ENCODE measurements around the gene PPP6R2.
"Not testable (repeated sequence)": the region's sequence is repeated elsewhere in the genome, so short reads cannot be mapped to it uniquely, and the experiment has no call there.

The PPP6R2 gene

DNA sequence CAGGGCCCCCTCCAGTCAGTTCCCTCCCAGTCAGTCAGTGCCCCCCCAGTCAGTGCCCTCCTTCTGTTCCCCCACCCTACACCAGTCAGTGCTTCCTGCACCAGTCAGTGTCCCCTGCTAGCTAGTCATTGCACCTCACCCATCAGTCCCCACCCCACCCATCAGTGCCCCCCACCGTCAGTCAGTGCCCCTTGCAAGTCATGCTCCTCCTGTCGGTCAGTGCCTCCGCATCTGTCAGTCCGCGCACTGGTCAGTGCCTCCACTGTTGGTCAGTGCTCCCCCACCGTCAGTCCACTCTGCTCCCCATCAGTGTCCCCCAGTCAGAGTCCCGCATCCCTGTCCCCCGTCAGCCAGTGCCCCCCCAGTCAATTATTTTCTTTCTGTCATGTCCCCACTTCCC, 3.3 kb downstream of the PPP6R2 start:
- DNase-seq: no peak

DNA sequence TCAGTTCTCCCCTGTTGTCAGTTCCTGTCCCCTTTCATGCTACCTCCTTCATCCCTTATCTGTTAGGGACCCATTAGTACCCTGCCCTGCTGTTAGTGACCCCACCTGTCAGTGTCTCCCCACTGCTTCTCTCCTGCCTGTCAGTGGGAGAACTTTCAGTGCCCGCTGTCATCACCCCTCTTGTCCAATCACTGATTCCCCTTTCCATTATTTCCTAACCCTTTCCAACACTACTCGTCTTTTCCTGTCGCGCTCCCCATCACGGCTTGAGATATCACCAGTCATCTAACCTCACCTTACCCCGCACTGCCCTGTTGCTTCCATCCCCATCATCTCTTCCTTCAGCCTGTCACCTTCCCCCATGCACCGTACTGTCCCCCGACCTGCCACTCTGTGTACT, 4.0 kb downstream of the PPP6R2 start:
- DNase-seq: no peak

DNA sequence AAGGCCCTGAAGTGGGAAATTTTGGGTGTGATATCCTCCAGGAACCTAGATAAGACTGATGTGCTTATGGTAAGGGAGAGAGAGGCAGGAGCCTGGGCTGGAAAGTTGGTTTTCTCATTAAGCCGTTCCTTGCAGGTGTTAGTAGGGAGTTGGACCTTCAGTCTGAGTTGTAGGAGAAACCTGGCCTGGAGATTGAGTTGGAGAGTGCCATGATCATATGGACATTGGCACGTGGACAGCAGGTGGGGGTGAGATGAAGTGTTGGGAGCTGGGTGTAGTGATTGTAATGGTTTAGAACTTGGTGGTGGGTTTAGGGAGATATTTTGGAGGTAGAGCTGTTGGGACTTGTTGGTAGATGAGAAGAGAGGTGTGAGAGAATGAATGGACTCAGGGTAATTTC, 4.9 kb downstream of the PPP6R2 start:
- DNase-seq: no peak

DNA sequence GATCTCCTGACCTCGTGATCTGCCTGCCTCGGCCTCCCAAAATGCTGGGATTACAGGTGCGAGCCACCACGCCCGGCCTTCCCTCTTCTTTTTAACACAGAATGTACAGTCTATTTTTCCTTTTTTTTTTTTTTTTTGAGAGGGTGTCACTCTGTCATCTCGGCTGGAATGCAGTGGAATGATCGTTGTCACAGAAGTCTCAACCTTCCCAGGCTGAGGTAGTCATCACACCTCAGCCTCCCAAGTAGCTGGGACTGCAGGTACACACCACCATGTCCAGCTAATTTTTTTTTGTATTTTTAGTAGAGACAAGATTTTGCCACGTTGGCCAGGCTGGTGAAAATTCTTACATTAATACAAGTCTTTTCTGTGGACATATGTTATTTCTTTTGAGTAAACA, 13.1 kb downstream of the PPP6R2 start:
- DNase-seq: no peak

DNA sequence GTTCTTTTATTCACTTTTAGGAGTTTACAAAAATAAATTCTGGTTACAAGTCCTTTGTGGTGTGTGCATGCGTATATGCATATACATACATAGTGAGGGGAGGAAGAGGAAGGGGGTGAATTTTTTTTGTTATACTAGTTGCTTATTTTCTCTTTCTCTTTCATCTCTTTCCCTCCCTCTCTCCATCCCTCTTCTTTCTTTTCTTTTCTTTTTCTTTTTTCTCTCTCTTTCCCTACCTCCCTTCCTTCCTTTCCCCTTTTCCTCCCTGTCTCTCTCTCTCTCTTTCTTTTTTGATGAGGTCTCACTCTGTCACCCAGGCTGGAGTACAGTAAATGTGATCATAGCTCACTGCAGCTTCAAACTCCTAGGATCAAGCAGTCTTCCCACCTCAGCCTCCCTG, 14.1 kb downstream of the PPP6R2 start:
- no peak for DNase-seq

DNA sequence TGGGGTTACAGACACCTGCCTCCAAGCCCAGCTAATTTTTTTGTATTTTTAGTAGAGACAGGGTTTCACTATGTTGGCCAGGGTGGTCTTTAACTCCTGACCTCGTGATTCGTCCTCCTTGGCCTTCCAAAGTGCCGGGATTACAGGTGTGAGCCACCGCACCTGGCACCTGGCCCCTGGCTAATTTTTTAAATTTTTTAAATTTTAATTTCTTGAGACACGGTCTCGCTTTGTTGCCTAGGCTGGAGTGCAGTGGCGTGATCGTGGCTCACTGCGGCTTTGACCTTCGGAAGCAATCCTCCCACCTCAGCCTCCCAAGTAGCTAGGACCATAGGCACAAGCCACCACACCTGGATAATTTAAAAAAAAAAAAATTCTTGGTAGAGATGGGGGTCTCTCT, 14.6 kb downstream of the PPP6R2 start:
- DNase-seq: no peak

DNA sequence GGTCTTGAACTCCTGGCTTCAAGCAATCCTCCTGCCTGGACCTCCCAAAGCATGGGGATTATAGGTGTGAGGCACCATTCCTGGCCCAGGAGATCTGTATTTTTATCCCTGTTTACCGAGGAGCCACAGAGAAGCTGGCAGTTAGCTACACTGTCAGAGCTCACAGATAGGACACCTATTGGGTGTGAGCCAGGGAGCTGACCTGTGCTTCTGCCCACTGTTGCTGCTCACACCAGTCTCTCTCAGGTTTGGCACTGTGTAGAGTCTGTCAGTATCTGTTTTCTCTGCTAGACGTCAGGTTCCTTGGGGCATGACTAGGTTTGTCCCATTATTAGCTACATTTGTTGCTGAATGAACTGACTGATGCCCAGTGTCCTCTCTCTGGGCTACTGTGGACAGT, 17.5 kb downstream of the PPP6R2 start:
- no peak for DNase-seq

DNA sequence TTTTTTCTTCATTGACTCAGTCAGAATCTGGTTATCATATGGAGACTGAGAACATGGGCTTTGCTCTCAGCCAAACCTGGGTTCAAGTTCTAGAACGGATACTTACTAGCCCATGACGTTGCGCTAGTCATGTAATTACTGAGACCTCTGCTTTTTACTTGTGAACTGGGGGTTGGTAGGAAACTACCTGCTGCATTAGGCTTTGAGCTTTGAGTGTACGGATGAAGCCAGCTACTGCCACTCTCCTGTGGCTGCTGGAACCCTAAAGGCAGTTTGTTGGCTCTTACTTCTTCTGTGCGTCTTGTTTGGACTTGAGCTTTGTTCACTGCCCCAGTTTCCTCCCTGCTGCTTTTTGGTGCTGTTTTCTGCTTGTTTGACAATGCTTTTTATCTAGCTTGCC, 18.1 kb downstream of the PPP6R2 start:
- DNase-seq: no peak

DNA sequence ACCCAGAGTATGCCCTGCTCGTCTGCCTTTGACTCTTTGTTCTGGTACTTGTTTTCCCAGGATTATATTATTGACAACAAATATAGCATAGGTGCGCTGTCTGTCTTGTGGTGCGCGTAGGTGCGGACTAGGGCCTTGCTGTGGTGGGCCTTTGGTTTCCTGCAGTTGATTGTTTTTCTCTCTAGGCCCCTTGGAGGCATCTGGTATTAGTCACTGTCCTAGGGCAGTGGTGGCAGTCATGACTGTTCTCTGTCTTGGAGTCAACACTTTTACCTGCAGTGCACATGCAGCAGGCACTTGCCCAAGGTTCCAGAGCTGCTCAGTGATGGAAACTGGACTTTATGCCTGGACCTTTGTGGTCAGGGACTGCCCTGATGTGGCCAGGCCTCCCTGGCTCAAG, 18.6 kb downstream of the PPP6R2 start:
- DNase-seq: no peak

DNA sequence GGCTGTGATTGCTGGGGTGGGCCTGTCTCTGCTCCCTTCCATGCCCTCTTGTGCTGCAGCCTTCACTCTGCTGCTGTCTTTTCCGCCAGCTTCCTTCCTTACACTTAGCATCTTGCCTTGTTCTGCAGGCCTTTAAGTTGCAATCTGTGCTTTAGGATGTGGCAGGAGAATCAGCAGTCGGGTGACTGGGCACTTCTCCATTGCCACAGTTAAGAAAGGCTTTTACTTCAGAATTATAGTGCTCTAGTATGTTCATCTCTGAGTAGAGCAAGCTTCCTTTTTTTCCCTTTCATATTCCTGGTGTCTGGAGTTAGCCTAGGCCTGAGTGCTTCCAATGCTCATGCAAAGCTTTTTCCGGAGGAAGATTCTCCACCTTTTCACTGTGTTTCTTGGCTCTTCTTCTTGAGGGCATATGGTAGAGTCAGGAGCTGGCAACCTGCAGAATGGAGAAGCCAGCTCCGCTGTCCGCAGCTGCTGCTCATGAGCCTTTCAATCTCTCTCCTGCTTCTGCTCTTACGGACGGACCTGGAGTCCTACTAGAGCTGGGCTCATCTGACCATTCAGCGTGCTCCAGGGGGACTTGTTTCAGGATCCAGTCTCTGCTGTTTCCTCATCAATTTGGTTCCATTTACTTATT, 20.2 kb downstream of the PPP6R2 start:
- no peak for DNase-seq

DNA sequence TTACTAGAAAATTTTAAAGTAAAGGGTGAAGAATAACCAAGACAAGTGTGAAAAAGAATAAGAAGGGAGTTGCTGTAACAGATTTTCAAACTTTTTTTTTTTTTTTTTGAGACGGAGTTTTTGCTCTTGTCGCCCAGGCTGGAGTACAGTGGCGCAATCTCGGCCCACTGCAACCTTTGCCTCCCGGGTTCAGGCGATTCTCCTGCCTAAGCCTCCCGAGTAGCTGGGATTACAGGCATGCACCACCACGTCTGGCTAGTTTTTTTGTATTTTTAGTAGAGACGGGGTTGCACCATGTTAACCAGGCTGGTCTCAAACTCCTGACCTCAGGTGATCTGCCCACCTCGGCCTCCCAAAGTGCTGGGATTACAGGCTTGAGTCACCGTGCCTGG, 20.7 kb downstream of the PPP6R2 start:
- not testable (repeated sequence) for DNase-seq

DNA sequence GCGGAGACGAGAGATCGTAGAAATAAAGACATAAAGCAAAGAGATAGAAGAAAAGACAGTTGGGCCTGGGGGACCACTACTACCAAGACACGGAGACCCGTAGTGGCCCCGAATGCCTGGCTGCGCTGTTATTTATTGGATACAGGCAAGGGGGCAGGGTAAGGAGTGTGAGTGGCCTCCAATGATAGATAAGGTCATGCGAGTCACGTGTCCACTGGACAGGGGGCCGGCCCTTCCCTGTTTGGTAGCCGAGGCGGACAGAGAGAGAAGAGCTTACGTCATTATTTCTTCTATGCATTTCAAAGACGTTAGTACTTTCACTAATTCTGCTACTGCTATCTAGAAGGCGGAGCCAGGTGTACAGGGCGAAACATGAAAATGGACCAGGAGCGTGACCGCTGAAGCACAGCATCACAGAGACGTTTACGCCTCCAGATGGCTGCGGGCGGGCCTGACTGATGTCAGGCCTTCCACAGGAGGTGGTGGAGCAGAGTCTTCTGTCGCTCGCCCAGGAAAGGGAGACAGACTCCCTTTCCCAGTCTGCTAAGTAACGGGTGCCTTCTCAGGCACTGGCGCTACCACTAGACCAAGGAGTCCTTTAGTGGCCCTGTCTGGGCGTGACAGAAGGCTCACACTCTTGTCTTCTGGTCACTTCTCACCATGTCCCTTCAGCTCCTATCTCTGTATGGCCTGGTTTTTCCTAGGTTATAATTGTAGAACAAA, 24.8 kb downstream of the PPP6R2 start:
- DNase-seq: no peak

DNA sequence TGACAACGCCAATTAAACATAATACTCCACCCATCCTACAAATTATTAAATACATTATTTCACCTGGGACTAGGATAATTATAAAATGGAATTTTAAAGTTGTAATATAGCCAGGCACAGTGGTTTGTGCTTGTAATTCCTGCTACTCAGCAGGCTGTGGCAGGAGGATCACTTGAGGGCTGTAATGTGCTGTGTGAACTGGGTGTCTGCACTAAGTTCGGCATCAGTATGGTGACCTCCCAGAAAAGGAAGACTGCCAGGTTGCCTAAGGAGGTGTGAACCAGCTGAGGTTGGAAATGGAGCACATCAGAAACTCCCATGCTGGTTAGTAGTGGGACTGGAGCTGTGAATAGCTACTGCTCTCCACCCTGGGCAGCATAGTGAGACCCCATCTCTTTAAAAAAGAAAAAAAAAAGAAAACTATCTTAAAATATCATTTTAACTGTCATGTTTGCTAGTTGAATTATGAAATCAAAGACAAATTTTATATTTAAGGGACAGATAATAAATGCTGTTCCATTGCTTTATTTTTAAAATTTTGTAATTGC, 28.0 kb downstream of the PPP6R2 start:
- DNase-seq: no peak

DNA sequence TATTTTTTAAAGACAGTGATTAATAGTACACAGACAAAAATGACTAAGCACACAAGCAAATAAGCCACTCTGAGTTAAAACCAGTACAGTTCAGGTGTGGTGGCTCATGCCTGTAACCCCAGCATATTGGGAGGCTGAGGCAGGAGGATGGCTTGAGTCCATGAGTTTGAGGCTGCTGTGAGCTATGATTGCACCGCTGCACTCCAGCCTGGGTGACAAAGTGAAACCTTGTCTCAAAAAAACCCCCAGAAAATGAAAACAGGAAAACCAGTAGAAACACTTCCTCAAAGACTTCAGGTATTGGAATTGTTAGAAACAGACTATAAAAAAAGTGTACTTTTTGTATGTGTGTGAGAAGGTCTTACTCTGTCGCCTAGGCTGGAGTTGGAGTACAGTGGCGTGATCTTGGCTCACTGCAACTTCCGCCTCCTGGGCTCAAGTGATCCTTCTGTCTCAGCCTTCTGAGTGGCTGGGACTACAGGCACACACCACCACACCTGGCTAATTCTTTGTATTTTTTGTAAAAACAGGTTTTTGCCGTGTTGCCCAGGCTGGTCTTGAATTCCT, 33.0 kb downstream of the PPP6R2 start:
- no peak for DNase-seq

DNA sequence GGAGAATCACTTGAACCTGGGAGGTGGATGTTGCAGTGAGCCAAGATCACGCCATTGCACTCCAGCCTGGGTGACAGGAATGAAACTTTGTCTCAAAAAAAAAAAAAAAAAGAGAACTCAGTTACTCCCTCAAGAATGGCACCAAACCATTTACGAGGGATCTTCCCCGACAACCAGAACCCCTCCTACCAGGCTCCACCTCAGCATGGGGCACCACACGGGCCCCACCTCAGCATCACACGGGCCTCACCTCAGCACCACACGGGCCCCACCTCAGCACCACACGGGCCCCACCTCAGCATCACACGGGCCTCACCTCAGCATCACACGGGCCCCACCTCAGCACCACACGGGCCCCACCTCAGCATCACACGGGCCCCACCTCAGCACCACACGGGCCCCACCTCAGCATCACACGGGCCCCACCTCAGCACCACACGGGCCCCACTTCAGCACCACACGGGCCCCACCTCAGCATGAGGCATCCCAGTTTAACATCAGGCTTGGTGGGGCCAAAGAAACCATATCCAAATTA, 38.0 kb downstream of the PPP6R2 start:
- DNase-seq: not testable (repeated sequence)

DNA sequence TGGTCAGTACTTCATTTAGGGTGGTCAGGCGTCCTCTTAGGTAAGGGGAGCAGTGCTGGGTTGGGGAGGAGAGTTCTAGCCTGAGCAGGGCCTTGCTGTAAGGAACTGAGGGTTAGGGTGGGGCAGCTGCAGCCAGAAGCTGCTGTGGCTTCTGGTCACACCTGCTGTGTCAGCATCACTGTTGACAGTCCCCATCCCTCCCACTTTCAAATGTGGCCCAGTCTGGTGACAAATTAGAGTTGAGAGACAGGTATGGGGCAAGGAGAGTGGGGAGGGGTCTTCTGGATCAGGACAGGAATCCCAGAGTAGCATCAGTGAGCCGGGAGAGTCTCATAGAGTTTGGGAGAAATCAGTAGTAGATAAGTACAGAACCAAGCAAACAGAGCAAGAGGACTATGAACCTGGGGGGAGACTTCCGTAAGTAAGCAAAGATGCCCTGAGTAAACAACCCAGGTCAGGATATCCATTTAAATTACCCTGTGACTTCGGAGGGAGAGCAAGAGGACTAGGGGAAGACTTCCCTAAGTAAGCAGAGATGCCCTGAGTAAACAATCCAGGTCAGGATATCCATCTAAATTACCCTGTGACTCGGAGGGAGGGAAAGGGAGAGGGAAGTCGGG, 53.7 kb downstream of the PPP6R2 start:
- no peak for DNase-seq

DNA sequence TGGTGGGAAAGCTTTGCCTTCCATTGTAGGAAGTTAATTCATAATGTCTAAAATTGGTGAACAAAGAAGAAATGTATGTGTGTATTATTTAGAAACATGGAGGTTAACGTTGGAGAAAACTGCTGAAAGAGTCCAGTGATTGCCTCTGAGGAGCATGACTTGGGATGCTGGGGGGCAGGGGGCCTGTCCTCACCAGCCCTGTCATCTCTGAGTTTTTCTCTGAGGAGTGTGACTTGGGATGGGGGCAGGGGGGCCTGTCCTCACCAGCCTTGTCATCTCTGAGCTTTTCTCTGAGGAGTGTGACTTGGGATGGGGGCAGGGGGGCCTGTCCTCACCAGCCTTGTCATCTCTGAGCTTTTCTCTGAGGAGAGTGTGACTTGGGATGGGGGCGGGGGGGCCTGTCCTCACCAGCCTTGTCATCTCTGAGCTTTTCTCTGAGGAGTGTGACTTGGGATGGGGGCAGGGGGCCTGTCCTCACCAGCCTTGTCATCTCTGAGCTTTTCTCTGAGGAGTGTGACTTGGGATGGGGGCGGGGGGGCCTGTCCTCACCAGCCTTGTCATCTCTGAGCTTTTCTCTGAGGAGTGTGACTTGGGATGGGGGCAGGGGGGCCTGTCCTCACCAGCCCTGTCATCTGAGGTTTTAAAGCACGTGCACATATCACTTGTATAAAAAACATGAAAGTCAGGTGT, 54.4 kb downstream of the PPP6R2 start:
- DNase-seq: not testable (repeated sequence)

DNA sequence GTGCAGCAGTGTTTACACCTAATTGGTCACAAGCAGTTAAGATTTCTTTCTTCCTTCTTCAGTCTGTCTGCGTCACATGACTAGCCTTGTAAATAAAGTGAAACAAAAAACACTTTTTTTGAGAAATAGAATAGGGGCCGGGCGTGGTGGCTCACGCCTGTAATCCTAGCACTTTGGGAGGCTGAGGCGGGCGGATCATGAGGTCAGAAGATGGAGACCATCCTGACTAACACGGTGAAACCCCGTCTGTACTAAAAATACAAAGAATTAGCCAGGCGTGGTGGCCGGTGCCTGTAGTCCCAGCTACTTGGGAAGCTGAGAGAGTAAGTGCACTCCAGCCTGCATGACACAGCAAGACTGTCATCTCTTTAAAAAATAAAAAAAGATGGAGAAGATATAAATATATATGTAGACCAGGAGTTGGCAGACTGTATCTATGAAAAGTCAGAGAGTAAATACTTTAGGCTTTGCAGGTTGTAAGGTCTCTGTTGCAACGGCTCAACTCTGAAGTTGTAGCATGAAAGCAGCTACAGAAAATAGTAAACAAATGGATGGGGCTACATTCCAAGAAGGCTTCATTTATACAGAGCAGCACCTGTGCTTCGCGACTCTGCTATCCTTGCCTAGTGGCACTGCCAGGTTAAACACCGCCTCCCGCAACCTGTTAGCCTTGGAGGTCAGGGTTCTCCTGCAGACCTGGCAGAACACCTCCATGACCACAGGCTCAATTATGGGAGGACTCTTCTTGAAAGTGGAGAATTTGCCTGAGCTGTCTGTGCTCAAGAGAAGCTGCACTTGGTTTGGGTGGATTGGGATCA, 55.9 kb downstream of the PPP6R2 start:
- no peak for DNase-seq

DNA sequence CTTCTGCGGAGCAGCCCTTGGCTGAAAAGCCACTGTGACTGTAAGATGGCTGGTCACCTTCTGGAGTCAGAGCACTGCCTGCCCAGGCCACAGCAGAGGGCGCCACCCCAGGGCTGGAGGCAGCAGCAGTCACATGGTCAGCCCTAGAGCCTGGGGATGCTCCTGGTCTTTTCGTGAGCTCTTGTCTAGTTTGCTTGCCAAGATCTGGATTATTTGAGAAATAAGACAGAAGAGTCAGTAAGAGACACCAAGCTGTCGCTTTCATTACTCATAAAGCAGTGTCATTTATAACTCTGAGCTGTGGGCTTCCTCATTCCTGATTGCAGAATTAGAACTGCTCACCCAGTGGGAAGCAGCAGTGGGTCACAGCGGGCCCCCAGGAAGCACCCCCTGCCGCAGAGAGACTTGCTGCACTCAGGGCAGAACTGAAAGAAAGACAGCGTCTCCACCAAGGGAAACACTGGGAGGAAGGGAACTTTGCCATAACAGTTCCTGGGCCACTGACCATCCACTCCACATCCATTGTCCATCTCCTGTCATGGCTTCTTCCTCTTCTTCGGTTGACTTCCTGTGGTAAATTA, 56.7 kb downstream of the PPP6R2 start:
- DNase-seq: no peak

DNA sequence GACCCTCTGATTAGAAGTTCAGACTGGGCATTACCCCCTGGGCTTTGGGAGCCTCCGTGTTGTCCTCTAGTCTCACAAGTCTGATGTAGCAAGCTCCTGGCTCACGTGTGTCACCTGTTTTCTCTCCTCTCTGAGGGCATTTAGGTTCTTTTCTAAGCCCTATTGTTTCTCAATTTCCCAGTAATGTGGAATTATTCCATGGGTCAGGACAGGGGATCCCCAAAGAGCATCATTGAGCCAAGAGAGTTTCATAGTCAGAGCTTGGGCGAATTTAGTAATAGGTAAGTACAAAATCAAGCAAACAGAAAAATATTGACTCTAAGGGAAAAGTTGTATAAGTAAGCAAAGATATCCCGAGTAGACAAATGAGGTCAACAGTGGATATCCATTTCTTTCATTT, 57.3 kb downstream of the PPP6R2 start:
- DNase-seq: no peak

DNA sequence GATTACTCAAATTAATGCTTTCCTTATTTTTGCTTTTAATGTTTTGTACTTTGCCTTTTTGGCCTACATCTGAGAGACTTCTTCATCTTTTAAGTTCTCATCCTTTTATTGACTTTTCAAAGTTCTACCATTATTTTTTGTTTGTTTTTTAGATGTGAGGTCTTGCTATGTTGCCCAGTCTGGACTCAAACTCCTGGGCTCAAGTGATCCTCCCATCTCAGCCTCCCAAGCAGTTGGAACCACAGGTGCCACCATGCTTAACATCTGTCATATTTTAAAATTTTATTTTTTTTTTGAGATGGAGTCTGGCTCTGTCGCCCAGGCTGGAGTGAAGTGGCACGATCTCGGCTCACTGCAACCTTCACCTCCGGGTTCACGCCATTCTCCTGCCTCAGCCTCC, 57.8 kb downstream of the PPP6R2 start:
- DNase-seq: no peak

DNA sequence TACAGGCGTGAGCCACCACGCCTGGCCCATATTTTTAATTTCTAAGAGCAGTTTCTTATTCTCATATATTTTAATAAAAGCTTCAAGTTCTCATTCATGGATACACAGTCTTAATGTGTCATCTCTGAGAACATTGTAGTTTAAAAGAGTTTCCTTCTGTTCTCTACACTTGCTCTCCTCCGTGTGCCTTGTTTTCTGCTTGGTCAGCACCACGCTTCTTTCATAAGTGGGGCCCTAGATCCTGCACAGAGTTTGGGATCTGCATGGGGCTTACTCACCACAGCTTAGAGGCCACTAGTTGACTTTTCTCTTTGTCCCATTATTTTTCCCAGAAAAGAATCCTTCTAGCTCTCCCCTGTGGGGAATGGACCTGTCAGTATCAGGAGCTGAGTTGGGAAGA, 58.8 kb downstream of the PPP6R2 start:
- no peak for DNase-seq

Data from stimulated activated naive CD4-positive, alpha-beta T cell (primary cell).